GM18511 (cell line): ENCODE measurements around the gene SLC4A4.

Experiments
- ATAC-seq: cut with Tn5 transposase; IDR thresholded peaks from one replicate; pipeline ENCODE4 v1.9.1; 2021; ENCODE audit warnings: mild to moderate bottlenecking, moderate library complexity; ENCODE audit not compliant: unreplicated experiment

The SLC4A4 gene

GRCh38 chr4:71356924-71357663, 18.3 kb downstream of the SLC4A4 start:
- no peak for ATAC-seq

DNA sequence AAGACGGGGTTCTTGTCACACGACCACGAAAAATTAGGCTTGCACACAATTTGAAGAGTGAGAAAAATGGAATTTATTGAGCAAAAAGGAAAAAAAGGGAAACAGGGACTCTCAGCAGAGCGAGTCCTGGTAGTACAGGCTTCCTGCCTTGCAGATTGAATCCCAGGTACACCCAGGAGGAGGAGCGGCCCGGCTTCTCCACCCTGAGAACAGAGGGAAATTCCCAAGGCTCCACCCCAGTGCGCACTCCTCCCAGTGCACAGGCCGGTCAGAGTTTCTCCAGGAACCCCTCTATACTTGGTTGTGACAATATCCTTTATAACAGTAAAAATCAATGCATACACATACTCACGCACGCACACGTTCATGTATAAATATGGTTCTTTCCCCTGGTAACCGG, 22.0 kb downstream of the SLC4A4 start:
- ATAC-seq = no peak

- ATAC-seq = no peak
Observed at GRCh38 chr4:71361476-71361875, 22.7 kb downstream of the SLC4A4 start.

GRCh38 chr4:71366766-71367165, 27.9 kb downstream of the SLC4A4 start:
- ATAC-seq = no peak

DNA sequence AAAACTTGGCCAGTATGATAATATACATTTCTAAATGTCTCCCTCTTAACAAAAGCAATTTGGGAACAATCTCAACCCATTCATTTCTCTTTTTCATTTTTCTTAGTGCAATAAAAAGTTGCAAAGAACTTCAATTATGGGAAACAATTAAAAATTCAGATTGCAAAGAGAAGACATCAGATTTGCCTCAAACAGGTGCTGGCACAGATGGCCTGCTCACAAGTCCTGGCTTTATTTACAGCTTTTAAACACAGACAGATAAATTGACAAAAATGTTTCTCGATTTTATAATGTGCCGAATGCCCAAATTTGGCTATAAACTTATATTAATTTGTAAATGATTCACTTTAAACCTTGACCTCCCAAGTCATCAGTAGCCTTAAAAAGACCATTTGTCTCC, 28.7 kb downstream of the SLC4A4 start:
- no peak for ATAC-seq

GRCh38 chr4:71368906-71369305, 30.1 kb downstream of the SLC4A4 start:
- ATAC-seq = no peak

GRCh38 chr4:71369536-71369935, 30.7 kb downstream of the SLC4A4 start:
- ATAC-seq = no peak

GRCh38 chr4:71375494-71375893, 36.7 kb downstream of the SLC4A4 start:
- ATAC-seq = no peak

DNA sequence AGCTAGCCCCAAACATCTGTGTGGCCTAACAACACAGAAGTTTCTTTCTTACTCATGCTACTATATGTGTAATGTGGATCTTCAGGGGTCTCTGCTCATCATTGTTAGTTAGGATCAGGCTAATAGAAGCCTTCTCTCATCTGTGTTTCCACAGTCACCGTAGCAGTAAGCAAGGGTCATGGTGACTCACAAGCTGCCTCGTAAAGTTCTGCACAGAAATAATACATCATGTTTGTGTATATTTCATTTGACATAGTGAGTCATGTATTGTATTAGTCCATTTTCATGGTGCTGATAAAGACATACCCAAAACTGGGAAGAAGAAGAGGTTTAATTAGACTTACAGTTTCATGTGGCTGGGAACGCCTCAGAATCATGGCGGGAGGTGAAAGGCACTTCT, 38.7 kb downstream of the SLC4A4 start:
- ATAC-seq = no peak

GRCh38 chr4:71379126-71379525, 40.3 kb downstream of the SLC4A4 start:
- no peak for ATAC-seq

DNA sequence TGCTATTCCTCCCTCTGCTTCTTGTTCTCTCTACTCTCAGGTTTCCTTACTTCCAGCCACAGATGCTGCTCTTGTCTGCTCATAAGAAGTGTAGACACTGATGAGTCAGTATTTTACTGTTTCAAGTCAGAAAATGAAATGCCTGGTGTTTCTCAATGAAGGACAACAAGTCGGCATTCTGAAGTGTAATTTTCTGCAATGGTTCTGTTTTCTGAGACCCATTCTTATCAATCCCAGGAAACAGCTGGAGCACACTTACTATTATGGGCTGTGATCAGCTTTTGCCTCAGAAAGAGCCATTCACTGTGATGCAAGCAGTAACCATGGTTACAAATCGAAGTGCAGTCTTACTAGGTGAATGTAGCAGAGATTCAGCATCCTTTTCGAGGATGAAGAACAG, 42.0 kb downstream of the SLC4A4 start:
- ATAC-seq = no peak

DNA sequence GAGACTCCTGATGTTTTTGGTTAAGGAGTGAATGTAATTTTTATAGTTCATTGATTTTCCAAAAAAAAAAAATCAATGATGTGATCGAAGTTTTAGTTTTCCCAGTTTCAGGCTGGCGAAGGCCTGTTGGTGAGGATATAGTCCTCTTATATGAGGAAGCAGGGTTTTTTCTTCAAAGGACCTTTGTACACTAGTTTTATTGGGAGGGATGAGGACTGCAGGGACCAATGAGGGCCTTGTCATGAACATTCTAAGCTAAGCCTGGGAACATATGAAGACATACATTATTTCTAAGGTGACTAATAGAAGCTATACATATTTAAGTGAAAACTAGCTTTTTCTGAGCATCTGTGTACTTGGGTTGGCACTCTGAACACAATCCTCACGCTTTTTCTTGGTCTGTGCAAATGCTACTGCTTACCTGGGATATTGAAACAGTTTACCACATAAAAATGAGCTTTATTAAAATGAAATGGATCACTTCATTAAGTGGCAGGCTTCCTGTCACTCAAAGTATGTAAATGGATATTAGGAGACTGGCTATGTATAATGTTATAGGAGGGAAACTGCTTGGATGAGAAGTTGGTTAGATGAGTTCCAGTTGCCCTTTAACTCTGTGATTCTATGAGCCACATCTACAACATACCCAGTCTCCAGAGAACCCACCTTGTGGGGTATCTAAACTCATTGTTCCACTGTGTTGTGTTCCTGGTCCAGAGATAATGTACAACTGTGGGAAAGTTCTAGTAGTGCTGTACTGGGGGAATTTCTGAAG, 43.5 kb downstream of the SLC4A4 start:
- ATAC-seq = no peak

DNA sequence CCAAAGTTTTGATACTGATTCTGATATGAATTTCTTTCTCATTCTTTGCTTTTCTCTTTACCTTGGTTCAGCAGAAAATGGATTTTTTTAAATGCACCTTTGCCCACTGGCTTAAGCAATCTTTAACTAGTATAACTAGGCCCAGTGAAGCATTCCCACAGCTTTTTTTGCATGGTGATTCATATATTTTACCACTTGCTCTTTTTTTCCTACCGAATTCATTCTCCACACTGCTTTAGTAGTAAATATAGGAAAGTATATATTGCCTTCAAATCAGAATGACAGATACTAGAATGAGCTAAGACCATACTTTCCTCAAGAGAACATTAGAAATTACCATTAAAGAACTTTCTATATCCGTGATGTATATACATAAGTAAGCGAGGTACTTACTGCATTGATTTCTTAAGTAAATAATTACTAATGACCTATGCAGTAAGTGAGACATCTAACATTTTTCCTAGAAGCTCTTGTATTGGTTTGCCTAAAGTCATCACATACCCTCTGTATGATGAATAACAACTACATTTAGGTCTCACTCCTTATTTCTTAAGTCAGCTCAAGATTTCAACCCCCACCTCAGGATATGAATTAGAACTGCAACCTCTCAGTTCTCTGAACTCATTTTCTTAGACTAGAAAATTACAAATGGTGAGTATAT, 44.2 kb downstream of the SLC4A4 start:
- ATAC-seq = no peak

- no peak for ATAC-seq
Observed at GRCh38 chr4:71383984-71384383, 45.2 kb downstream of the SLC4A4 start.

DNA sequence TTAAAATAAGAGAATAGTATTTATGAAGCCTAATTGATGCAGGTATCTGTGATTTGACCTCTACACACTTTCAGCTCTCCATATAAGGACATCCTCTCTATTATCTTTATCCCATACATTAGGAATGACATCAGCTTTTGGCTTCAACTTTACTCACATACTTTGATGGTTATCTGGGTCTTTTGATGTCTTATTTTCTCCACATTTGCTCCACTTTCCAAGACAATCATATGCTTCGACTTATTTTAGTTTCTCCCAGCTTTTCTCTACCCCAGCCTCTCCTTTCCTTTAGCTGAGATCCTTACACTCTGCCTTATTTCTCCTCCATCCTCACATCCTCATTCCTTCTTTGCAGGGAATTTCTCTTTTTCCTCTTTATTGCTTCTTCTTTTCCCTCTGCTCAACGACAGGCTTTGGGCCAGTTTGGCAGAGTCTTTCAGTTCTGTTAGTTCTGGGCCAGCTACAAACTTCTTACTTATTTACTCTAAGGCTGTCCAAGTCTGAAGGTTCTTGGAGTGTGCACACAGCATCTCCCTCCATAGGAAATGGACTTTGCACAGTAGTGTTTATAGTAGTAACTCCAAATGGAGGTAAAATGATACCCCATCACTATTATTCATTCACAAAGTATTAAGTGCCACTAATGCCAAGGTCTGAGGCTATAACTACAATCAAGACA, 50.5 kb downstream of the SLC4A4 start:
- no peak for ATAC-seq

GRCh38 chr4:71392109-71392508, 53.3 kb downstream of the SLC4A4 start:
- no peak for ATAC-seq

GRCh38 chr4:71396382-71396781, 57.6 kb downstream of the SLC4A4 start:
- ATAC-seq = no peak

DNA sequence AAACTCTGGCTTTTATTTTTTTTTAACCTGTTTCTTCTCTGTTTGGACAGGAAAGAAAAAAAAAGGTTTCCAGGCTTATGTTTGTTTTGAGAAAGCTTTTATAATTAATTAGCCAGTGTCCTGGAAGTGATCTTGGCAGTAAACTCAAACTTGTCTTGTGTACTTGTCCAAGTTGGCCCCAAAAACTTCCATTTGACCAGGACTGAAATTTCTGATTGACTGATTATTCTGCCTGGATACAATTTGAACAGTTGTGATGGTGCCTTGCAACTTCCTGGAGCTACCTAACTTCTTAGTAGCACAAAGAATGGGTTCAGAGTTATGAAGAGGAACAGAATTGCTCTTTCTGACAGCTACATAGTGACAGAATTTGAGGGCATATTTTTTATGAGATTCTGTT, 62.0 kb downstream of the SLC4A4 start:
- no peak for ATAC-seq

GRCh38 chr4:71402616-71403015, 63.8 kb downstream of the SLC4A4 start:
- no peak for ATAC-seq

DNA sequence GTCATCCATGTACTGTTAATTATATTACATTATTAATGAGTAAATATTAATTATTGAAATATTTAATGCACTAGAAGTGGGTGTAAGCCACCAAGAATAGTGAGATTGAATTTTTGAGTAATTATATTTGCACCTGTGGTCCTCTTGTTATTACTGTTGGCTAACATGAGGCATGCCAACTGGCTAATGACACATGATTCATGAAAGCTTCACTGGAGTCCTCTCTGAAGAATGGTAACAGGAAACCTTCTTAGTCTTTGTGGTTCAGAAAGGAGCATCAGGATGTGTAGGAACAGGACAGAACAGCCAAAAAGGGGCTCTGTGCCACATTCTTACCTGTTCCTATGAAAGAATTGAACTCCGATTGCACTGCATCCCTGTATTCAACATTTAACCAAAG, 65.2 kb downstream of the SLC4A4 start:
- ATAC-seq = no peak

DNA sequence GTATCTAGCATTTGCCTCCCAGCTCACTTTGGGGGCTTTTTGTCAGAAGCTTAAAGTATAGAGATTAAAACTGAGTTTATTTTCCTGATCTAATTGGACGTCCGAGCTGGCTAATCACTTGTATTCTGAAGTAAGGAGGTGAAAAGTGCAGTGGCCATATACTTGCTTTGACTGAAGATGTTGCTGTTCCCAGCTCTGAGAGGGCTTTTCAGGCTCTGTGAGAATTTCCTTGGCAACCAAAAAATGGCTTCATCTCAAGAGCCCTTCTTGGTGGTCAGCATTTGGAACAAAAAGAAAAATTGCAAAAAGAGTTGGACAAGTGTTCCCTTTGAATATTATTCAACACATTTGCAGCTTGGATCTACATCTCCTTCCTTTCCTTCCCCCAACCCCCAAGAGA, 67.0 kb downstream of the SLC4A4 start:
- ATAC-seq = no peak
